BJ (cell line): ENCODE measurements around the gene SLC2A9. TPM values are rescaled to one million over a fixed set of nuclear protein-coding genes. Genes with fewer than 3 reads are reported as not detected.

Experiments used
- CTCF ChIA-PET: fragments of 350-600 bp; formaldehyde crosslinking; extraction: SDS; loops from one replicate; lab custom pipeline; 2021; ENCODE audit warnings: antibody characterized with exemption, inconsistent platforms; lab: Yijun Ruan, JAX
- POLR2A ChIA-PET: fragments of 300-600 bp; sonication (Branson Sonifier 250); formaldehyde crosslinking; extraction: SDS; loops from one replicate; lab custom pipeline; 2021; ENCODE audit warnings: antibody characterized with exemption; lab: Charles Lee
- DNase-seq: peaks from one replicate; pipeline ENCODE4 v3.0.0-alpha.2; 2011; ENCODE audit warnings: low read depth
- H3K27me3 ChIP-seq: 2 replicates; pipeline ENCODE4 v1.6.0; 2011; ENCODE audit warnings: low read length; ENCODE audit not compliant: control insufficient read depth, insufficient read depth
- H3K36me3 ChIP-seq: 2 replicates; pipeline ENCODE4 v1.5.1; 2011; ENCODE audit warnings: low read length; ENCODE audit not compliant: control insufficient read depth, insufficient read depth
- H3K4me3 ChIP-seq: 2 replicates; pipeline ENCODE4 v1.5.1; 2011; ENCODE audit warnings: low read depth, mild to moderate bottlenecking, control low read depth, low read length
- CTCF ChIP-seq: IDR thresholded peaks from 2 replicates; pipeline ENCODE4 v1.5.1; 2011; ENCODE audit warnings: low read depth, mild to moderate bottlenecking, control low read depth, inconsistent platforms, low read length, moderate library complexity; ENCODE audit not compliant: insufficient read depth
- polyA plus RNA-seq: library from polyadenylated mRNA; depleted of rRNA; stranded (reverse); fragments of >200 nt; gene quantifications from 2 replicates; pipeline ENCODE4 v1.2.3, GENCODE V29; 2011

Gene SLC2A9
- polyA plus RNA-seq, 1 experiment = 6.4 TPM

GRCh38 chr4:9994246-9994847, 26.9 kb downstream of the SLC2A9 start:
- CTCF ChIA-PET = interaction anchor here (1.4 kb wide), 1 partner anchor 13 kb away, joined by 3 read pairs; no protein-coding TSS in a partner anchor
- no peaks in the 10 kb centered on the region for H3K36me3 ChIP-seq
- H3K4me3 ChIP-seq = no peak overlapping the region
- no peak for TF ChIP-seq CTCF
- H3K27me3 ChIP-seq = no peaks in the 10 kb centered on the region
- POLR2A ChIA-PET = no interaction called here
- no peak for DNase-seq

GRCh38 chr4:9989918-9990635, 31.2 kb downstream of the SLC2A9 start:
- no peak for DNase-seq
- POLR2A ChIA-PET = no interaction called here
- Histone ChIP-seq H3K27me3 (no peaks in the 10 kb centered on the region), H3K4me3 (no peak overlapping the region), H3K36me3 (no peaks in the 10 kb centered on the region)
- CTCF ChIA-PET = interaction anchor here (1.5 kb wide), 1 partner anchor 10 kb away, joined by 4 read pairs; no protein-coding TSS in a partner anchor
- no peak for TF ChIP-seq CTCF

GRCh38 chr4:9988933-9989332, 32.4 kb downstream of the SLC2A9 start:
- Histone ChIP-seq H3K4me3 (no peak overlapping the region), H3K36me3 (no peaks in the 10 kb centered on the region), H3K27me3 (no peaks in the 10 kb centered on the region)
- ChIA-PET POLR2A (no interaction called here), CTCF (no interaction called here)
- no peak for TF ChIP-seq CTCF
- no peak for DNase-seq

- no peak for TF ChIP-seq CTCF
- POLR2A ChIA-PET = no interaction called here
- Histone ChIP-seq H3K27me3 (no peaks in the 10 kb centered on the region), H3K4me3 (no peak overlapping the region), H3K36me3 (no peaks in the 10 kb centered on the region)
- no peak for DNase-seq
- CTCF ChIA-PET = interaction anchor here (1.0 kb wide), 1 partner anchor 26 kb away, joined by 3 read pairs; no protein-coding TSS in a partner anchor
Observed at GRCh38 chr4:9988363-9988749, 32.9 kb downstream of the SLC2A9 start.

GRCh38 chr4:9987749-9988362, 33.4 kb downstream of the SLC2A9 start:
- no peak for TF ChIP-seq CTCF
- ChIA-PET POLR2A (no interaction called here), CTCF (interaction anchor here (1.0 kb wide), 1 partner anchor 27 kb away, joined by 3 read pairs; no protein-coding TSS in a partner anchor)
- no peak for DNase-seq
- Histone ChIP-seq H3K36me3 (no peaks in the 10 kb centered on the region), H3K27me3 (no peaks in the 10 kb centered on the region), H3K4me3 (no peak overlapping the region)
